GM12801 (cell line): ENCODE measurements around the gene LCOR.

ENCODE experiments used
- CTCF ChIP-seq: IDR thresholded peaks from one replicate; pipeline ENCODE4 v1.5.1; 2011; ENCODE audit warnings: control low read depth; ENCODE audit not compliant: insufficient read length; ENCODE audit errors: extremely low read depth

Gene LCOR

GRCh38 chr10:96858038-96858705 lies 26.1 kb downstream of the LCOR start:
- TF ChIP-seq CTCF: no peak

- no peak for TF ChIP-seq CTCF
These were observed 26.6 kb downstream of the LCOR start for GRCh38 chr10:96858706-96859050.

GRCh38 chr10:96860631-96861277 lies 28.7 kb downstream of the LCOR start:
- TF ChIP-seq CTCF: no peak

GRCh38 chr10:96863922-96864543 lies 31.9 kb downstream of the LCOR start:
- no peak for TF ChIP-seq CTCF

GRCh38 chr10:96873086-96873485 lies 41.0 kb downstream of the LCOR start:
- no peak for TF ChIP-seq CTCF

GRCh38 chr10:96873756-96874467 lies 41.8 kb downstream of the LCOR start:
- TF ChIP-seq CTCF: no peak

GRCh38 chr10:96878057-96878456 lies 46.0 kb downstream of the LCOR start:
- TF ChIP-seq CTCF: no peak
